GM19324 (cell line): Measurements from ENCODE around the gene RBPJL.

Source experiments
- ATAC-seq: cut with Tn5 transposase; IDR thresholded peaks from one replicate; pipeline ENCODE4 v1.9.1; 2021; ENCODE audit warnings: mild to moderate bottlenecking, moderate library complexity; ENCODE audit not compliant: unreplicated experiment, low FRiP score

The RBPJL gene

DNA sequence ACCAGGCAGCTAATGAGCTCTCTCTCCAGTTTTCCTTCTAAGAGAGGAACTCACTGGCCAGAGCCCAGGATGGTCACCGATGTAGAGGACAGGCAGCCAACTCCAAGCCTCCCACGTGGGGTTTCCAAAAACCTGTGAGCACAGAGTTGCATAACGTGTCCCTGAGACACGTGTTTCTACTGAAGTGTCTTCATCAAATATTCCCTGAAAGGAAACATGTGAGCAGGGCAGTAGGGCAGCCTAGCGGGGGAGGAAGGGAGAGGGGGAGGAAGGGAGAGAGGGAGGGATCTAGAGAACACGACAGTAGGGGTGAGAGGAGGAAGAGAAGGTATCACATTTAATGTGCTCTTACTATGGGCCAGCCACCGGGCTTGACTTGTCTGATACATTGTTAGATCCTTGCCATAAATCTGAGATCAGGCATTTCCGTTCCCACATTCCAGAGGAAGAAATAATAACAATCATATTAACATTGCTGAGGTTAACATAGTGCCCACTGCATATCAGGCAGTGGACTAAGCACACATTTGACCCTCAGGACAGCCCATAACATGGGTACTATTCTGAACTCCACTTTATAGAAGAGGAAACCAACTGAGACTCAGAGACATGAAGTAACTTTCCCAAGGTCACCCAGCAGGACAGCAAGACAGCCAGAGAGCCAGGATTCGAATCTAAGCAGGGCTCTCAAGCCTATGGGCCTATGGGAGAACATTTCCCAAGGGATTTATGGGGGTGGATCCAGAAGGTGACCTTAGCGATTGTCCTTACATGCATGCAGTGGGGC lies 51.8 kb downstream of the RBPJL start:
- no peak for ATAC-seq

- no peak for ATAC-seq
Measured at GRCh38 chr20:45359069-45359405, 52.4 kb downstream of the RBPJL start.

GRCh38 chr20:45359406-45360148 lies 52.9 kb downstream of the RBPJL start:
- ATAC-seq = no peak

- no peak for ATAC-seq
Measured at GRCh38 chr20:45361793-45362192, 55.2 kb downstream of the RBPJL start.

DNA sequence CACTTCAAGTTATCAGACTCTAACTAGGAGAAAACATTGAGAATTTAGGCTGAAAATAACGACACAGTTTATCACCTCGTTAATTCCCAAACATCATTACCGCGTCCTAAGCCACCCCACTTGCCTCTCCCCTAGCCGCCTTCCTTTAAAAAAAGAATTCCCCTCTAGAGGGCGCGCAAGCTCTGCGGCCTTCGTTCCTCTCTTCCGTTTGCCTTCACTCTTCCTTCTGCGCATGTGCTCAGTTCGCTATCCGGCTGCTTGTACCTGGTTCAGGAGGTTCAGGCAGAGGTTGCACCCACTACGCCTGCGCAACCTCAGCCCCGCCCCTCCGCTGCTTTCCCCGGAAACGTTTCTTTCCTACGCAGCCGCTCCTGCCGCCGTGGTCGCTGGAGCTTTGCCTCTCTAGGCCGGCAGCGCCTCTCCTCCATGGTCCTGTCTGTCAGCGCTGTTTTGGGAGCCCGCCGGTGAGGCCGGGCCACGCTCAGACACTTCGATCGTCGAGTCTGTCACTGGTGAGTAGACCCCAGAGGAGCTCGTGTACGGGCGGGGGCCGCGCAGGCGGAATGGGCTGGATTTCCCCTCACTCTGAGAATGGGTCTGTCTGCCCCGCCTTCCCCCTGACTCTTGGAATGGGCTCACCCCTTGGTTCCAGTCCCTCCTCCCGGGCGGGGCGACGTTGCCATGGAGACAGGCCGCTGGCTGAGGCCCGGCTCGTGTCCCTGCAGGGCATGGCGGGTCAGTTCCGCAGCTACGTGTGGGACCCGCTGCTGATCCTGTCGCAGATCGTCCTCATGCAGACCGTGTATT lies 56.4 kb downstream of the RBPJL start, which contains the start of gene SYS1:
TSS of gene SYS1 (plus strand) at position 353 of the 807 bp plus-strand sequence. CDS start at position 729, 376 bp downstream.
- peak; percentile 91 for ATAC-seq

GRCh38 chr20:45363611-45364492 lies 57.2 kb downstream of the RBPJL start:
- no peak for ATAC-seq

- no peak for ATAC-seq
Measured at GRCh38 chr20:45365444-45365970, 58.9 kb downstream of the RBPJL start.

DNA sequence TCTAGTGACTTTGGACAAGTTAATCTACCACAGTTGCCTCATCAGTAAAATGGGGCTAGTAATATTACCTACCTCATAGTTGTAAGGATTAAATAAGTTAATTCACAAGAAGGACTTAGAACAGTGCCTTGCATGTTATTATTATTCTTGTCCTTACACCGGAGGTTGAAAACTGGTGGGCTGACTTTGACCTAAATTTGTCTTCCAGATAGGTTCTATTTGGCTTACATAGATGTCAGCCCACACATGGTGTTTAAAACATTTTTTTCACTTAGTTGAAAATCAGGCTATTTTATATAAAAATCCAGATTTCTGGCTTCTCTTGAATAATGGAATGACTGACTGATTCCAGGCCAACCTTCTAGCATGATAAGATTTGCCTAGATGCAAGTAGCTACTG lies 59.6 kb downstream of the RBPJL start:
- ATAC-seq = no peak

- ATAC-seq = no peak
Measured at GRCh38 chr20:45366631-45367030, 60.0 kb downstream of the RBPJL start.

GRCh38 chr20:45367126-45367525 lies 60.5 kb downstream of the RBPJL start:
- no peak for ATAC-seq
